Mesendoderm (in vitro differentiated cells): Measurements from ENCODE around the gene FYN.
"Not testable (repeated sequence)": the region's sequence is repeated elsewhere in the genome, so short reads cannot be mapped to it uniquely, and the experiment has no call there.

Experiments used
- DNase-seq: peaks from one replicate; pipeline ENCODE4 v3.0.0; 2013
- H2AK5ac ChIP-seq: 2 replicates; pipeline ENCODE4 v1.6.1; 2013; ENCODE audit warnings: low read length, inconsistent platforms
- H2BK120ac ChIP-seq: 2 replicates; pipeline ENCODE4 v1.6.1; 2013; ENCODE audit warnings: low read depth, mild to moderate bottlenecking, low read length, moderate library complexity, mixed read lengths
- H2BK15ac ChIP-seq: replicated peaks from 2 replicates; pipeline ENCODE4 v1.6.1; 2013; ENCODE audit warnings: low read depth, mild to moderate bottlenecking, moderate library complexity
- H2BK5ac ChIP-seq: 2 replicates; pipeline ENCODE4 v1.6.1; 2013; ENCODE audit warnings: low read length, inconsistent platforms
- H3K18ac ChIP-seq: 2 replicates; pipeline ENCODE4 v1.6.1; 2013; ENCODE audit warnings: mild to moderate bottlenecking, low read length, mixed read lengths
- H3K23ac ChIP-seq: one replicate; pipeline ENCODE4 v1.6.1; 2013; ENCODE audit warnings: low read length
- H3K27ac ChIP-seq: 2 replicates; pipeline ENCODE4 v1.5.1; 2013; ENCODE audit warnings: low read depth, mild to moderate bottlenecking, inconsistent platforms, low read length, moderate library complexity
- H3K27me3 ChIP-seq: 2 replicates; pipeline ENCODE4 v1.6.1; 2013; ENCODE audit warnings: low read length, control low read depth, mild to moderate bottlenecking, inconsistent platforms; ENCODE audit not compliant: insufficient read depth, poor library complexity
- H3K36me3 ChIP-seq: 2 replicates; pipeline ENCODE4 v1.6.1; 2013; ENCODE audit warnings: low read length, inconsistent platforms; ENCODE audit not compliant: control insufficient read depth, insufficient read depth
- H3K4ac ChIP-seq: one replicate; pipeline ENCODE4 v1.6.1; 2013; ENCODE audit warnings: low read depth, mild to moderate bottlenecking, low read length, moderate library complexity
- H3K4me1 ChIP-seq: 2 replicates; pipeline ENCODE4 v1.6.1; 2013; ENCODE audit warnings: low read depth, low read length, inconsistent platforms; ENCODE audit not compliant: control insufficient read depth
- H3K4me2 ChIP-seq: 2 replicates; pipeline ENCODE4 v1.6.1; 2013; ENCODE audit warnings: low read length
- H3K4me3 ChIP-seq: 2 replicates; pipeline ENCODE4 v1.5.1; 2013; ENCODE audit warnings: mild to moderate bottlenecking, low read length
- H3K56ac ChIP-seq: one replicate; pipeline ENCODE4 v1.6.1; 2013; ENCODE audit warnings: low read length
- H3K79me1 ChIP-seq: 2 replicates; pipeline ENCODE4 v1.6.1; 2013; ENCODE audit warnings: low read length, inconsistent platforms
- H3K79me2 ChIP-seq: 2 replicates; pipeline ENCODE4 v1.6.1; 2013; ENCODE audit warnings: mild to moderate bottlenecking, low read length; ENCODE audit not compliant: control insufficient read depth, insufficient read depth
- H3K9ac ChIP-seq: 2 replicates; pipeline ENCODE4 v1.6.1; 2013; ENCODE audit warnings: low read length, inconsistent platforms
- H4K5ac ChIP-seq: one replicate; pipeline ENCODE4 v1.6.1; 2013; ENCODE audit warnings: low read length
- H4K8ac ChIP-seq: one replicate; pipeline ENCODE4 v1.6.1; 2013; ENCODE audit warnings: low read depth, mild to moderate bottlenecking, control low read depth, low read length, moderate library complexity
- WGBS: extraction: QIAGEN DNeasy Blood & Tissue Kit; methylation state at CpG from one replicate; pipeline ENCODE4 v1.1.7; 2013; ENCODE audit warnings: low lambda C conversion rate, missing lambda C conversion rate; ENCODE audit not compliant: insufficient coverage; ENCODE audit errors: extremely low coverage; 5-methylcytosine and 5-hydroxymethylcytosine counted together

The FYN gene

DNA sequence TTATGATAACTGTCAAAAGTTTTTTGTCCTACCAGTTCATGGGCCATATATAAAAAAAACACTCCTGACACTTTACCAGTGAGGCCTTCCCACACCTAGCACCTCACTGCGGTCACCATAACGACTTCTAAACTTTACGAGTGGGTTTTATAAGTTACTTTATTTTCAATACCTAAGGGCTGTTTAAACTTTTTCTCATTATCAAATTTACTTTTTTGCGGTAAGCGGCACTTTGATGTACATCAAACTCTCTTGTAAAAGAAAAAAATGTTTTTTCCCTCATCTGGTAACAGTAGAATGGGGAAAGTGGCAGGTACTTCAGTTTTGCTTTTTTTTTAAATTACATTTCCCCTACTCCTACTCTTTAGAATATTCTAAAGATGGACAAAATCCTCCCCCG is 36.2 kb downstream of the FYN start:
- Histone ChIP-seq H3K18ac (no peak overlapping the region), H3K79me1 (no peaks in the 10 kb centered on the region), H3K27ac (no peak overlapping the region), H3K9ac (no peak overlapping the region), H3K4me3 (no peak overlapping the region), H3K56ac (no peak overlapping the region), H3K79me2 (no peaks in the 10 kb centered on the region), H2BK15ac (no peak overlapping the region), H4K8ac (no peak overlapping the region), H3K27me3 (no peaks in the 10 kb centered on the region), H2BK5ac (no peak overlapping the region), H2BK120ac (no peak overlapping the region), H3K4me2 (no peak overlapping the region), H3K23ac (no peak overlapping the region), H2AK5ac (no peak overlapping the region), H3K4ac (no peak overlapping the region), H3K4me1 (peaks cover 3% of the 10 kb centered on the region), H3K36me3 (no peaks in the 10 kb centered on the region), H4K5ac (no peak overlapping the region)
- no peak for DNase-seq
- WGBS = no CpG with 5 or more reads among the region's 6 CpGs

DNA sequence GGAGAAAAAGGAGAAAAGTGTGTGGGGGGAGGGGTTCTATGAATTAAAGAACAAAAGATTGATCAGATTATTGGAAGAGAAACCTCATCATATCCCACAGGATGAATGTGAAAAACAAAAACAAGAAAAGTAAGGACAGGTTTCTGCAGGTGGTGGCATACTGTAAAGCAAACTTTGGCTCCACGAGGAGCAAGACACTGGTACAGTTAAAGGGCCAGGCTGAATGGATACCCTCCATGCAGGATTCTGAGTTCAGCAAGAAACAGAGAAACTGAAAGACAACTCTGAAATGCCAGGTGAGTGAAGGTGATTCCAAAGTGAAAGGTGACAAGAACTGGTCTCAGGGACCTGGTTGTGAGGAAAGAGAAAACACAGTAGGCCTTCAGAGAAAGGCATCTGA is 37.4 kb downstream of the FYN start:
- H4K8ac ChIP-seq = no peak overlapping the region
- no peak overlapping the region for H2BK15ac ChIP-seq
- H3K9ac ChIP-seq = no peak overlapping the region
- no peaks in the 10 kb centered on the region for H3K79me2 ChIP-seq
- no peak overlapping the region for H4K5ac ChIP-seq
- H3K79me1 ChIP-seq = no peaks in the 10 kb centered on the region
- no peak overlapping the region for H3K4me3 ChIP-seq
- no peak overlapping the region for H2BK5ac ChIP-seq
- H3K4me1 ChIP-seq = peaks cover 2% of the 10 kb centered on the region
- H3K36me3 ChIP-seq = no peaks in the 10 kb centered on the region
- H3K23ac ChIP-seq = no peak overlapping the region
- DNase-seq = no peak
- no peak overlapping the region for H3K4ac ChIP-seq
- H3K4me2 ChIP-seq = no peak overlapping the region
- no peak overlapping the region for H3K56ac ChIP-seq
- no peak overlapping the region for H2AK5ac ChIP-seq
- WGBS = no CpG with 5 or more reads among the region's 1 CpG
- no peak overlapping the region for H3K27ac ChIP-seq
- H3K27me3 ChIP-seq = no peaks in the 10 kb centered on the region
- H2BK120ac ChIP-seq = no peak overlapping the region
- H3K18ac ChIP-seq = no peak overlapping the region

- H2BK120ac ChIP-seq, H3K4ac ChIP-seq, H3K4me2 ChIP-seq, H3K4me1 ChIP-seq, H2BK5ac ChIP-seq, H3K79me2 ChIP-seq, H3K27me3 ChIP-seq, DNase-seq, H4K8ac ChIP-seq, H3K27ac ChIP-seq, H4K5ac ChIP-seq, H3K9ac ChIP-seq, H3K18ac ChIP-seq, H2AK5ac ChIP-seq, H3K23ac ChIP-seq, H3K4me3 ChIP-seq, H2BK15ac ChIP-seq, H3K56ac ChIP-seq, H3K79me1 ChIP-seq, H3K36me3 ChIP-seq: not testable (repeated sequence)
- WGBS = no CpG with 5 or more reads among the region's 7 CpGs
These were observed 37.9 kb downstream of the FYN start for GRCh38 chr6:111835398-111835797.

DNA sequence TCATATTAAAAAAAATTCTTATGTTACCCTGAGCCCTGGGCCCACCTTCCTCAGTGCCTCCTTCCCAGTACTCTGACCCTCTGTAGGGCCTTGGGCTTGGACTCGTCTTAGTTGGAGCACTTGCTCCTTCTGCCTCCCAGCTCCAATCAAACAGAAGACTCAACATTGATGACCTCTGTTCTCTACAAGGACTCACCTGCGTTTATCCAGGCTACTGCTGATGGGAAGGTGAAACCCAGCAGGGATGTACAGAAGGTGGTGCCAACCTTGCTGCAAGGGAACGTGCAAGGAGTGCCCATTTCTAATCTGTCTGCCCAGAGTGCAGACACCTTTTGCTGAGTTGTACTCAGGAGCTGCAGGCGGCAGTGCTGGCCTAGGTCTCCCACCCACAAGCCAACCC is 38.9 kb downstream of the FYN start:
- no peak overlapping the region for H2BK5ac ChIP-seq
- peaks cover 2% of the 10 kb centered on the region for H3K4me1 ChIP-seq
- no CpG with 5 or more reads among the region's 4 CpGs for WGBS
- H3K4ac ChIP-seq = no peak overlapping the region
- no peak overlapping the region for H4K8ac ChIP-seq
- H3K23ac ChIP-seq = no peak overlapping the region
- H3K4me2 ChIP-seq = no peak overlapping the region
- H2AK5ac ChIP-seq = no peak overlapping the region
- H3K56ac ChIP-seq = no peak overlapping the region
- no peaks in the 10 kb centered on the region for H3K79me2 ChIP-seq
- no peak overlapping the region for H3K27ac ChIP-seq
- no peak overlapping the region for H4K5ac ChIP-seq
- H3K36me3 ChIP-seq = no peaks in the 10 kb centered on the region
- H3K9ac ChIP-seq = no peak overlapping the region
- no peaks in the 10 kb centered on the region for H3K27me3 ChIP-seq
- no peak overlapping the region for H3K18ac ChIP-seq
- no peak for DNase-seq
- H3K4me3 ChIP-seq = no peak overlapping the region
- H3K79me1 ChIP-seq = no peaks in the 10 kb centered on the region
- no peak overlapping the region for H2BK120ac ChIP-seq
- no peak overlapping the region for H2BK15ac ChIP-seq

DNA sequence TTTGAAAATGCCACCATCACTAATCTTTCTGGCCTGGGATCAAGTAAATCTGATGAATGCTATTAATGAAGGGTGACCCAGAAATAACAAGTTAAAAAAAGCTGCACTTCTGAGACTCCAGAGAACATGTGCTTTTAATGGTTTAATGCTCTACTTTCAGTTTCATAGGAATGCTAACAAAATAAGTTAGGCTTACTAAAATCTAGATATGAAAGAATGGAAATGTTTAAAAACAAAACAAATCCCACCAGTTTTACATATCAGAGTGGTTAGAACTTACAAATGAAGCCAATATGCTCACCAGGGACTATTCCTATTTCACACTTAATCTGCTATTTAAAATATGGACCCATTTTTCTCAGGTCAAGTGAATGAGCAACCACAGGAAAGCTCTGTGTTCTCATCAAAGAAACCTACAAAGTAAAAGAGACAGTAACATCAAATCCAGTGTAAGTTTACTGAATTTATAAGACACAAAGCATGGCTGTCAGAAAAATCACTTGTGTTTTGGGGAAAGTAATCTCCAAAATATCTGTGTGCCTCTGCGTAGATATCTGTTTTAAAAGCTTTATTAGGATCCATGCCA is 40.3 kb downstream of the FYN start:
- Histone ChIP-seq H3K79me1 (peaks cover under 1% of the 10 kb centered on the region), H4K8ac (no peak overlapping the region), H3K4me3 (no peak overlapping the region), H3K56ac (no peak overlapping the region), H2BK15ac (no peak overlapping the region), H4K5ac (no peak overlapping the region), H3K23ac (no peak overlapping the region), H3K79me2 (no peaks in the 10 kb centered on the region), H3K27me3 (no peaks in the 10 kb centered on the region), H3K4ac (no peak overlapping the region), H3K18ac (no peak overlapping the region), H3K36me3 (no peaks in the 10 kb centered on the region), H2BK120ac (no peak overlapping the region), H3K27ac (no peak overlapping the region), H3K9ac (no peak overlapping the region), H2BK5ac (no peak overlapping the region), H3K4me1 (peaks cover 2% of the 10 kb centered on the region), H2AK5ac (no peak overlapping the region), H3K4me2 (no peak overlapping the region)
- WGBS = no CpG with 5 or more reads among the region's 1 CpG
- DNase-seq = no peak

GRCh38 chr6:111831408-111831807 is 41.8 kb downstream of the FYN start:
- H3K4me2 ChIP-seq = no peak overlapping the region
- no peak overlapping the region for H3K56ac ChIP-seq
- H2BK120ac ChIP-seq = no peak overlapping the region
- H2BK5ac ChIP-seq = no peak overlapping the region
- no CpG with 5 or more reads among the region's 2 CpGs for WGBS
- H3K36me3 ChIP-seq = no peaks in the 10 kb centered on the region
- H4K5ac ChIP-seq = no peak overlapping the region
- no peak overlapping the region for H3K18ac ChIP-seq
- no peak overlapping the region for H3K9ac ChIP-seq
- no peak overlapping the region for H3K23ac ChIP-seq
- DNase-seq = no peak
- H3K4me1 ChIP-seq = peaks cover 2% of the 10 kb centered on the region
- no peaks in the 10 kb centered on the region for H3K27me3 ChIP-seq
- no peak overlapping the region for H3K4ac ChIP-seq
- no peak overlapping the region for H3K27ac ChIP-seq
- no peak overlapping the region for H3K4me3 ChIP-seq
- peaks cover 3% of the 10 kb centered on the region for H3K79me1 ChIP-seq
- no peak overlapping the region for H4K8ac ChIP-seq
- no peak overlapping the region for H2BK15ac ChIP-seq
- no peaks in the 10 kb centered on the region for H3K79me2 ChIP-seq
- no peak overlapping the region for H2AK5ac ChIP-seq
